ENCODE results near the gene PODXL2.

Gene PODXL2

GRCh38 chr3:127687228-127687737 is 58.3 kb downstream of the PODXL2 start:
- H3K4me3 Mint-ChIP-seq, result no peak overlapping the region
- peaks cover 4% of the 10 kb centered on the region for H3K4me1 Mint-ChIP-seq
- DNase-seq, result no peak
- H3K9me3 Mint-ChIP-seq, result no peaks in the 10 kb centered on the region
- no peak overlapping the region for H3K27ac Mint-ChIP-seq
- peaks cover 5% of the 10 kb centered on the region for H3K27me3 Mint-ChIP-seq
- H3K36me3 Mint-ChIP-seq, result no peaks in the 10 kb centered on the region
- CTCF ChIA-PET, result no interaction called here

- no peak for DNase-seq
- H3K36me3 Mint-ChIP-seq, result no peaks in the 10 kb centered on the region
- CTCF ChIA-PET, result interaction anchor here (1.2 kb wide), 1 partner anchor 113 kb away, joined by 3 read pairs; no protein-coding TSS in a partner anchor
- no peak overlapping the region for H3K27ac Mint-ChIP-seq
- H3K4me1 Mint-ChIP-seq, result peaks cover 4% of the 10 kb centered on the region
- peaks cover 5% of the 10 kb centered on the region for H3K27me3 Mint-ChIP-seq
- H3K4me3 Mint-ChIP-seq, result no peak overlapping the region
- no peaks in the 10 kb centered on the region for H3K9me3 Mint-ChIP-seq
These were observed 59.0 kb downstream of the PODXL2 start for GRCh38 chr3:127688022-127688415.

- peaks cover 3% of the 10 kb centered on the region for H3K27me3 Mint-ChIP-seq
- H3K36me3 Mint-ChIP-seq, result no peaks in the 10 kb centered on the region
- H3K9me3 Mint-ChIP-seq, result no peaks in the 10 kb centered on the region
- peaks cover 1% of the 10 kb centered on the region for H3K4me1 Mint-ChIP-seq
- no peak for DNase-seq
- H3K4me3 Mint-ChIP-seq, result no peak overlapping the region
- CTCF ChIA-PET, result interaction anchor here (1.2 kb wide), 1 partner anchor 114 kb away, joined by 3 read pairs; no protein-coding TSS in a partner anchor
- no peak overlapping the region for H3K27ac Mint-ChIP-seq
These were observed 59.7 kb downstream of the PODXL2 start for GRCh38 chr3:127688416-127689265.

- Mint-ChIP-seq H3K9me3 (no peaks in the 10 kb centered on the region), H3K27me3 (no peaks in the 10 kb centered on the region), H3K4me3 (no peak overlapping the region), H3K36me3 (no peaks in the 10 kb centered on the region), H3K4me1 (no peaks in the 10 kb centered on the region), H3K27ac (no peak overlapping the region)
- no peak for DNase-seq
- CTCF ChIA-PET, result no interaction called here
These were observed 60.4 kb downstream of the PODXL2 start for GRCh38 chr3:127689266-127689860.

- no peaks in the 10 kb centered on the region for H3K4me1 Mint-ChIP-seq
- no peaks in the 10 kb centered on the region for H3K27me3 Mint-ChIP-seq
- no peak overlapping the region for H3K27ac Mint-ChIP-seq
- H3K36me3 Mint-ChIP-seq, result no peaks in the 10 kb centered on the region
- CTCF ChIA-PET, result no interaction called here
- no peak for DNase-seq
- no peaks in the 10 kb centered on the region for H3K9me3 Mint-ChIP-seq
- H3K4me3 Mint-ChIP-seq, result no peak overlapping the region
These were observed 61.1 kb downstream of the PODXL2 start for GRCh38 chr3:127690106-127690505.

GRCh38 chr3:127690823-127691452 is 62.0 kb downstream of the PODXL2 start:
- Mint-ChIP-seq H3K36me3 (no peaks in the 10 kb centered on the region), H3K9me3 (no peaks in the 10 kb centered on the region), H3K27ac (no peak overlapping the region), H3K4me3 (no peak overlapping the region), H3K27me3 (peaks cover under 1% of the 10 kb centered on the region), H3K4me1 (no peaks in the 10 kb centered on the region)
- CTCF ChIA-PET, result no interaction called here
- DNase-seq, result no peak

GRCh38 chr3:127691489-127691888 is 62.5 kb downstream of the PODXL2 start:
- no peak for DNase-seq
- Mint-ChIP-seq H3K9me3 (no peaks in the 10 kb centered on the region), H3K4me3 (no peak overlapping the region), H3K27me3 (peaks cover 4% of the 10 kb centered on the region), H3K27ac (no peak overlapping the region), H3K36me3 (no peaks in the 10 kb centered on the region), H3K4me1 (no peaks in the 10 kb centered on the region)
- CTCF ChIA-PET, result interaction anchor here (0.6 to 1.2 kb wide), 2 partner anchors 116 to 389 kb away, joined by 3 read pairs; no protein-coding TSS in a partner anchor

GRCh38 chr3:127691974-127692373 is 63.0 kb downstream of the PODXL2 start:
- Mint-ChIP-seq H3K4me3 (no peak overlapping the region), H3K27ac (no peak overlapping the region), H3K9me3 (no peaks in the 10 kb centered on the region), H3K4me1 (no peaks in the 10 kb centered on the region), H3K27me3 (peaks cover 4% of the 10 kb centered on the region), H3K36me3 (no peaks in the 10 kb centered on the region)
- no peak for DNase-seq
- CTCF ChIA-PET, result interaction anchor here (0.6 to 1.3 kb wide), 3 partner anchors 41 to 390 kb away, joined by 3 read pairs; no protein-coding TSS in a partner anchor

- Mint-ChIP-seq H3K27ac (no peak overlapping the region), H3K9me3 (no peaks in the 10 kb centered on the region), H3K4me3 (no peak overlapping the region), H3K4me1 (peaks cover 4% of the 10 kb centered on the region), H3K27me3 (peaks cover 4% of the 10 kb centered on the region), H3K36me3 (no peaks in the 10 kb centered on the region)
- CTCF ChIA-PET, result interaction anchor here (0.7 to 1.3 kb wide), 3 partner anchors 41 to 266 kb away, joined by 3 read pairs; no protein-coding TSS in a partner anchor
- DNase-seq, result no peak
These were observed 63.7 kb downstream of the PODXL2 start for GRCh38 chr3:127692501-127693335.

- DNase-seq, result no peak
- CTCF ChIA-PET, result interaction anchor here (0.7 to 2.0 kb wide), 3 partner anchors 42 to 265 kb away, joined by 3 to 7 read pairs (median 3); no protein-coding TSS in a partner anchor
- no peak overlapping the region for H3K27ac Mint-ChIP-seq
- peaks cover 4% of the 10 kb centered on the region for H3K27me3 Mint-ChIP-seq
- no peaks in the 10 kb centered on the region for H3K36me3 Mint-ChIP-seq
- peaks cover 4% of the 10 kb centered on the region for H3K4me1 Mint-ChIP-seq
- H3K9me3 Mint-ChIP-seq, result no peaks in the 10 kb centered on the region
- no peak overlapping the region for H3K4me3 Mint-ChIP-seq
These were observed 64.4 kb downstream of the PODXL2 start for GRCh38 chr3:127693336-127693843.

GRCh38 chr3:127694467-127695215 is 65.7 kb downstream of the PODXL2 start:
- Mint-ChIP-seq H3K36me3 (no peaks in the 10 kb centered on the region), H3K27me3 (peaks cover 4% of the 10 kb centered on the region), H3K4me1 (peaks cover 4% of the 10 kb centered on the region), H3K27ac (no peak overlapping the region), H3K4me3 (no peak overlapping the region), H3K9me3 (no peaks in the 10 kb centered on the region)
- CTCF ChIA-PET, result interaction anchor here (0.7 to 2.1 kb wide), 14 partner anchors 13 to 317 kb away, joined by 3 to 12 read pairs (median 4); partner anchors contain the start of gene ABTB1
- DNase-seq, result peak; percentile 72

GRCh38 chr3:127697551-127698240 is 68.7 kb downstream of the PODXL2 start:
- H3K4me3 Mint-ChIP-seq, result no peak overlapping the region
- peaks cover 22% of the 10 kb centered on the region for H3K27me3 Mint-ChIP-seq
- CTCF ChIA-PET, result interaction anchor here (1.0 to 1.5 kb wide), 4 partner anchors 14 to 273 kb away, joined by 3 to 5 read pairs (median 4); no protein-coding TSS in a partner anchor
- no peaks in the 10 kb centered on the region for H3K9me3 Mint-ChIP-seq
- no peak overlapping the region for H3K27ac Mint-ChIP-seq
- peaks cover 4% of the 10 kb centered on the region for H3K4me1 Mint-ChIP-seq
- H3K36me3 Mint-ChIP-seq, result no peaks in the 10 kb centered on the region
- DNase-seq, result peak; percentile 70

Data from activated naive CD4-positive, alpha-beta T cell treated with anti-CD3 and anti-CD28 coated beads, Interleukin-2, amount 10 ng/mL, durations not matched to agents 7 days and 5 days (primary cell).